SK-N-MC (cell line): ENCODE data around the gene NEUROD4.

Source experiments
- DNase-seq: peaks from one replicate; pipeline ENCODE4 v3.0.0-alpha.2; 2011; ENCODE audit warnings: low read depth, low spot score
- H3K27ac ChIP-seq: fragments of 200-600 bp; sonication (generic); 2 replicates; pipeline ENCODE4 v1.5.1; 2016; ENCODE audit warnings: mixed run types
- H3K36me3 ChIP-seq: fragments of 200-600 bp; sonication (generic); 2 replicates; pipeline ENCODE4 v1.6.1; 2017; ENCODE audit warnings: antibody characterized with exemption, low read length, mixed read lengths; ENCODE audit not compliant: insufficient read depth
- H3K4me3 ChIP-seq: fragments of 200-600 bp; sonication (generic); 2 replicates; pipeline ENCODE4 v1.5.1; 2016
- H3K9ac ChIP-seq: fragments of 200-600 bp; sonication (generic); 2 replicates; pipeline ENCODE4 v1.8.0; 2017; ENCODE audit warnings: mixed run types, mixed read lengths; ENCODE audit not compliant: insufficient read length
- H3K9me3 ChIP-seq: fragments of 200-600 bp; sonication (generic); 2 replicates; pipeline ENCODE4 v1.6.1; 2017; ENCODE audit warnings: low read depth, mild to moderate bottlenecking, antibody characterized with exemption, low read length, moderate library complexity, mixed read lengths
- EZH2 ChIP-seq: fragments of 200-600 bp; sonication (generic); IDR thresholded peaks from one replicate; pipeline ENCODE4 v1.6.1; 2017; ENCODE audit warnings: antibody characterized with exemption
- FOXP2 ChIP-seq: optimal IDR thresholded peaks from 2 replicates; pipeline ENCODE3; 2011; ENCODE audit warnings: mild to moderate bottlenecking, moderate library complexity; ENCODE audit not compliant: insufficient read depth; ENCODE audit errors: extremely low read length, control extremely low read depth
- POLR2AphosphoS5 ChIP-seq: IDR thresholded peaks from 2 replicates; pipeline ENCODE4 v1.6.1; 2012; ENCODE audit warnings: mild to moderate bottlenecking, low read depth, low read length, borderline replicate concordance

NEUROD4 gene

GRCh38 chr12:55058776-55059175, 39.0 kb downstream of the NEUROD4 start:
- no peak overlapping the region for H3K9ac ChIP-seq
- H3K27ac ChIP-seq: no peak overlapping the region
- H3K36me3 ChIP-seq: no peaks in the 10 kb centered on the region
- no peak overlapping the region for H3K4me3 ChIP-seq
- TF ChIP-seq EZH2 (no peak), FOXP2 (no peak), POLR2AphosphoS5 (no peak)
- no peak for DNase-seq
- H3K9me3 ChIP-seq: no peaks in the 10 kb centered on the region

- no peak for DNase-seq
- no peak for TF ChIP-seq EZH2
- no peak for TF ChIP-seq FOXP2
- TF ChIP-seq POLR2AphosphoS5: no peak
- Histone ChIP-seq H3K9ac (no peak overlapping the region), H3K9me3 (no peaks in the 10 kb centered on the region), H3K4me3 (no peak overlapping the region), H3K36me3 (no peaks in the 10 kb centered on the region), H3K27ac (no peak overlapping the region)
Observed at GRCh38 chr12:55060470-55060869, 40.7 kb downstream of the NEUROD4 start.

DNA sequence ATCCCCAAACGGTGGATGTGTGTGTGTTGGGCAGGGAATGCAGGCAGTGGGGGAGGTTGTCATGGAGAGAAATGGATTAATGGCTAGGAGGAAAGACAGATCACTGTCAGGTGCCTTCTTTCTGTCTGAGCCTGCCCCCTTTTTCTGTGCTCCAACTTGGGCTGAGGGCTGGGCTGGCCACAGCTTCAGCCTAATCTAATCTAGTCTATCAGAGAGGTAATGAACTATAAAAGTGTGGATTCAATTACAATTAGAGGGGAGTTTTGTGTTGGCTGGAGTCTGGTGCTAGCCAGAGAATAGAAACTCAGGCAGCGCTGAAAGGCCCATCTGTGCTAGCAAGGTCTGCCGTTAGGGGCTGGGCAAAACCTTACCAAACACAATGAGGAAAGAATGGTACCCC, 41.2 kb downstream of the NEUROD4 start:
- no peak for DNase-seq
- Histone ChIP-seq H3K9ac (no peak overlapping the region), H3K27ac (no peak overlapping the region), H3K9me3 (no peaks in the 10 kb centered on the region), H3K4me3 (no peak overlapping the region), H3K36me3 (no peaks in the 10 kb centered on the region)
- TF ChIP-seq POLR2AphosphoS5 (no peak), EZH2 (no peak), FOXP2 (no peak)

DNA sequence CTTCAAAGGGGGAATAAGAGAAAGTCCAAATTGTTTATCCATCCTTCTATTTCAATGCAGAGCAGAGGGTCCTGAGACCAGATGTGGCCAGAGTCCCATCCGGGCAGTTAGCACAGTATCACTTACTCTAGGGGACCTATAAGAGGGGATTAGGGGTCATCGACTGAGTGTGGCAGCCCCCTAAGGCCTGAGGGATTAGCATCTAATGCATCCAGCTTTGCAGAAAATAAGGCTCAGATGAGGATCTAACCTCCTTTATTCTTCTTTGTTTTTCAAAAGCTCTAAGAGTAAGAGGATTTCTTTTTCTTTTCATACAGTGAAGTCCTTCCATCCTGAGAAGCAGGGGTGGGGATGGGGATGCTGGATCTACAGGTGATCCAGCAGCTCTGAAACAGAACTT, 43.5 kb downstream of the NEUROD4 start:
- Histone ChIP-seq H3K4me3 (no peak overlapping the region), H3K9ac (no peak overlapping the region), H3K9me3 (no peaks in the 10 kb centered on the region), H3K27ac (no peak overlapping the region), H3K36me3 (no peaks in the 10 kb centered on the region)
- DNase-seq: no peak
- no peak for TF ChIP-seq FOXP2
- TF ChIP-seq POLR2AphosphoS5: no peak
- TF ChIP-seq EZH2: no peak

DNA sequence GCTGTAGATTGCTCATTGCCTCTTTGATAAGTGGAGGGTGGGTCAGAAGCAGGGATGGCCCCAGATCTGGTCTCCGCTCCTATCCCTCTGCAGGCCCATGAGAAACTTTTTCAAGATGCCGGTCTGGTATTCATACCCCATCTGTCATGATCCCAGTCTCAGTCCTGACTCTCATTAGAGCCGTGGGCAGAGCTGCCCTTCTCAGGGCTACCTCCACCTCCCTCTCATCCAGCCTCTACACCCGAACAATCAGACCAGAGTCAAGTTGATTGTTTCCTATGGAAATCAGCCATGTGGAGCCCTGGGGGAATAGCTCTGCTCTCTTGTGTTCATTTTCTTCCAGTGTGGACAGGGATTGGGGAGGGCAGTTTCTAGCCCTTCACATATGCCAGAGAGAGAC, 45.8 kb downstream of the NEUROD4 start:
- DNase-seq: no peak
- H3K9ac ChIP-seq: no peak overlapping the region
- TF ChIP-seq EZH2: no peak
- no peak for TF ChIP-seq POLR2AphosphoS5
- TF ChIP-seq FOXP2: no peak
- no peaks in the 10 kb centered on the region for H3K36me3 ChIP-seq
- no peaks in the 10 kb centered on the region for H3K9me3 ChIP-seq
- no peak overlapping the region for H3K27ac ChIP-seq
- no peak overlapping the region for H3K4me3 ChIP-seq

DNA sequence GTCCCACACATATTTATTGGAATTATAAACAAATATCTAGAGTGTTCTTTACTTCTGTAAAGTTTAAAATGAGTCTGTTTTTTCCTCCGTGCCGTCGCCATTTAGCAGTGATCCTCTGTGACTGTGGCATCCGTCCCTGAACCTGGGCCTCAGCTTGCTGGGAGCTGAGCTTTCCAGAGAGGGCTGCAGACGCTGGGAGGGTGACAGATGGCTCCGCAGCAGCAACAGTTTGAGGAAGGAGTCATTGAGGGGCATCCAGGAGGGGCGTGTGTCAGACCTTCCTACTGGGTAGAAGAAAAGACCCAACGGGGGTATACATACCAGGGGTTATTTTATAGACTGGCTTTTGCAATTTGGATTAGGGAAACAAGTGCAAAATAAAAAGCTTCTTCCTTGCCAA, 47.9 kb downstream of the NEUROD4 start:
- no peak overlapping the region for H3K4me3 ChIP-seq
- no peak for TF ChIP-seq FOXP2
- TF ChIP-seq POLR2AphosphoS5: no peak
- no peak for TF ChIP-seq EZH2
- no peak for DNase-seq
- H3K36me3 ChIP-seq: no peaks in the 10 kb centered on the region
- H3K9ac ChIP-seq: no peak overlapping the region
- H3K27ac ChIP-seq: no peak overlapping the region
- no peaks in the 10 kb centered on the region for H3K9me3 ChIP-seq

- Histone ChIP-seq H3K4me3 (no peak overlapping the region), H3K9me3 (no peaks in the 10 kb centered on the region), H3K36me3 (no peaks in the 10 kb centered on the region), H3K27ac (no peak overlapping the region), H3K9ac (no peak overlapping the region)
- DNase-seq: peak; percentile 73
- TF ChIP-seq FOXP2 (no peak), POLR2AphosphoS5 (no peak), EZH2 (no peak)
Observed at GRCh38 chr12:55068416-55069010, 48.7 kb downstream of the NEUROD4 start.

- TF ChIP-seq FOXP2 (no peak), EZH2 (no peak), POLR2AphosphoS5 (no peak)
- Histone ChIP-seq H3K4me3 (no peak overlapping the region), H3K9me3 (no peaks in the 10 kb centered on the region), H3K9ac (no peak overlapping the region), H3K27ac (no peak overlapping the region), H3K36me3 (no peaks in the 10 kb centered on the region)
- no peak for DNase-seq
Observed at GRCh38 chr12:55072083-55072482, 52.3 kb downstream of the NEUROD4 start.

- Histone ChIP-seq H3K9me3 (no peaks in the 10 kb centered on the region), H3K4me3 (no peak overlapping the region), H3K9ac (no peak overlapping the region), H3K27ac (no peak overlapping the region), H3K36me3 (no peaks in the 10 kb centered on the region)
- DNase-seq: peak; percentile 70
- TF ChIP-seq EZH2 (no peak), POLR2AphosphoS5 (no peak), FOXP2 (no peak)
Observed at GRCh38 chr12:55073043-55074022, 53.6 kb downstream of the NEUROD4 start.
